HTR-8/SVneo (cell line): ENCODE measurements around the gene LYPD4.
A peak's percentile ranks its signal among the peaks of the same experiment; 100 is the strongest.
"Not testable (repeated sequence)": the region's sequence is repeated elsewhere in the genome, so short reads cannot be mapped to it uniquely, and the experiment has no call there.

Experiments
- DNase-seq: peaks from one replicate; pipeline ENCODE4 v3.0.0; 2011; ENCODE audit warnings: low spot score, mixed read lengths; ENCODE audit not compliant: insufficient read length
- FAIRE-seq: peaks from 2 replicates; lab custom pipeline; 2011; peaks lifted over from hg19 to GRCh38; lab: Jason Lieb, UNC

The LYPD4 gene

GRCh38 chr19:41807176-41807575 lies 37.3 kb downstream of the LYPD4 start:
- DNase-seq (no peak), FAIRE-seq (no peak)

DNA sequence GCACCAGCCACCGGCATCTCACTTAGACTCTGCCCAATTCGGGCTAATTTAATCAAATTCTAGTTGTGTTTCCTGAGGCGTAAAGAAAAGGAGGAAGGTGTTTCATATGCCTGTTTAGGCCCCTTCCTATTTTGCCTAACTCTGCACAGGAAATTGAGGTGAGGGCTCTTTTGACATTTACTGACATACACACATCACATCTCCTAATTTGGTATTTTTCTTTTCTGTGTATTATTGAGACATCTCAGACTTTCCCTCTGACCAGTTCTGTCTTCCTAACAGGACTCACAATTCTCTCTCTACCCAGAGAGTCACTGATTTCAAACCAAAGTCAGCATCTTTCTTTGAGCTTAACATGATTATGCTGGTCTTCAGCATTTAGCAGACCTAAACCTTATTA lies 40.1 kb downstream of the LYPD4 start:
- DNase-seq: no peak
- no peak for FAIRE-seq

DNA sequence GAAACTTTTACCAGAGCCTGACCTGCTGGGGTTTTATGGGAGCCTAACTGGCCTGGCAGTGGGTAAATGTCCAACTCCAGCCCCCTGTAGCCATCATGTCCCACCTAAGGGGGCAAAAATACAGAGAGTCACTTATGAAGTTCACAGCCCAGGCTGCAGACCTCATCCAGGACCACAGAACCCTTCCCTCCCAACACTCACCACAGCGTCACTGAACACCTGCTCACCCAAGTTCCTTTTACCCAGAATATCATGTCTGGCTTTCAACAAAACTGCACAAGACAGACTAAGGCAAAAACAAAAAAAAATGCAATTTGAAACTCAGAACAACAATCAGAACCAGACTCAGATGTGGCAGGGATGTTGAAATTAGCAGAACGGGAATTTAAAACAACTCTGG lies 41.7 kb downstream of the LYPD4 start:
- no peak for DNase-seq
- no peak for FAIRE-seq

DNA sequence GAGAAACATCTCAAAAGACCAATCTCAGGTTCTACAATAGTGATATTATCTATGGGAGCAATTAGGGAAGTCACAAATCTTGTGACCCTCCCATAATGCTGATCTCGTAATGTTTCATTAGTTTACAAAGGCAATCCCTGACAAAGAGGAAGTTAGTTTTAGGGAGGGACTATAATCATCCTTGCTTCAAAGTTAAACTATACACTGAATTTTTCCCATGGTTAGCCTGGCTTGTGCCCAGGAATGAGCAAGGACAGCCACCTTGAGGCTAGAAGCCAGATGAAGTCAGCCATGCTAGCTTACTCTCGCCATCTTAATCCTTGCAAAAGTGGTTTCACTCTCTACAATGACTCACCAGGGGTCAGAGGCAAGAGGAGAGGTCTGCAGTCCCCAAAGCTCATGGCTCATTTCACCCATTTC lies 42.7 kb downstream of the LYPD4 start:
- DNase-seq (no peak), FAIRE-seq (no peak)

DNA sequence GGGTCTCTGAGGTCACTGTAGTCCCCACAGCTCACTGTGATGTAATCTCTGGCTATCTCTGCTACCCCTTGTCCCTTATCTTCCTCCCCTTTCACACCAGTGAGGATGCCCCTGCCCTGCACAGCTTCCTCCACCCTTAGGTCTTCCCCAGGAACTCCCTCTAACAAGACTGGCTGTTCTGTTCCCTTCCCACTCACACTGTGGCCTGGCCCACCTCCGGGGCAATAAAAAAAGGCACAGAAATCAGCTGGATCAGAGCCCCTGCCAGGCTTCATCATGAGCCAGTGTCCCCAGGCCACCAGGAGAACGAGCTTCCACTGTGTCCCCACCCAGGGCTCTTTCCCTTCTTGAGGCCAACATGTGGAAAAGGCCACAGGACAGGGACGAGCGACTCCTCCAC lies 43.5 kb downstream of the LYPD4 start:
- no peak for FAIRE-seq
- no peak for DNase-seq

DNA sequence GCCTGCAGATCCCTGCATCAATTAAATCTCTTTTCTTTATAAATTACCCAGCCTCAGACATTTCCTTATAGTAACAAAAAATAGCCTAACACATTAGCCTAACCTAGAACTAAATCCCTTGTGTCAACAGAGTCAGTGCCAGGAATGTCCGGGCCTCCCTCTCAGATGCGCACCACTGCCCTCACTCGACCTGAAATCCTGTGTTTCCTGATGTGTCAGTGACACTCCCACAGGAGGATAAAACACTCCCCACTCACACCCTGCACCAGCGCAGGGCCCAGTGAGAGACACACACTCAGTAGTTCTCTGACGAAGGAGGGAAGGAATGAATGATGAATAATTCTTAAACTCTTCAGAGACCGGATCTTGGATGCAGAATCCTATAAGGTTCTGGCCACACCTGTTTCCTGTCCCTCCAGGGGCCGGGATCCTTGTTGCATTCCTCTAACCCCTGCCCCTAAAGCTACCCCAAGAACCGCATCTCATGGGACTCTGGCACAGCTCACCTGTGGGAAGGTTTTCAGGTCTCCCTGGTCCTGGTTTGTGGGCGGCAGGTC lies 45.0 kb downstream of the LYPD4 start:
- no peak for FAIRE-seq
- DNase-seq: no peak

DNA sequence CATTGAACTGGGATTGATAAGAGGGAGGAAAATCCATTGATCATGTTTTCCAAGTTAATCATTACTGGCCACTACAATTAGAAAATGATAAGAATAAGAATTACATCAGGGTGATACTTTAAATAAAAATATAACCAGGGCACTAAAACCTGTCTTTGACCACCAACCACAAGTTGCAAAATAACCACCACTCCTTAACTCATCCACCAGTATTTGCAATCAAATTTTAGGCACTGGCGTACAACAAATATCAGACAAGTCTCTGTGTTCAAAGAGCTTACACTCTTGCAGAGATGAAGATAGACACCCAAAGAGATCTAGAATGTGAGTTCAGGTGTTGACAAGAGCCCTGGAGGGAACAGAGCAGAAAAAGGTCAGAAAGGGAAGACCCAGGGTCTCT lies 47.6 kb downstream of the LYPD4 start:
- DNase-seq: no peak
- FAIRE-seq: no peak

DNA sequence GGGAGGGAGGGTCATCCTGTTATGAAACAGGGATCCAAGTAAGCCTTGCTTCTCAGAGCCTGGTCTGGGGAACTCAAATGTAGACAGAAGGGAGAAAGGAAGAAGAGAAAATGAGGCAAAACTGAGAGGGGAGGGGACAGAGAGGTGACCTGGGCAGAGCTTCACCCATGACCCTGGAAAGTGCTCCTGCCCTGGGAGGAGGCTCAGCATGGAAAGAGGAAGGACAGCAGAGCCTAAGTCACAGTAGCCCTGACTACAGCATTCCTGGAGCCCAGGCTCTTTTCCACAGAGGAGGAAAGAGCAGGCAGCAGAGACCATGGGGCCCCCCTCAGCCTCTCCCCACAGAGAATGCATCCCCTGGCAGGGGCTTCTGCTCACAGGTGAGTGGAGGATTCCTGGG lies 48.1 kb downstream of the LYPD4 start, which contains the start of gene CEACAM3:
CEACAM3 (plus strand) TSS at position 226 of the 400 bp plus-strand sequence; CDS start at position 317, 91 bp downstream.
- no peak for DNase-seq
- FAIRE-seq: no peak

GRCh38 chr19:41795031-41795461 lies 49.4 kb downstream of the LYPD4 start:
- FAIRE-seq (peak; percentile 88), DNase-seq (no peak)

GRCh38 chr19:41793414-41793727 lies 51.1 kb downstream of the LYPD4 start:
- FAIRE-seq (no peak), DNase-seq (no peak)

DNA sequence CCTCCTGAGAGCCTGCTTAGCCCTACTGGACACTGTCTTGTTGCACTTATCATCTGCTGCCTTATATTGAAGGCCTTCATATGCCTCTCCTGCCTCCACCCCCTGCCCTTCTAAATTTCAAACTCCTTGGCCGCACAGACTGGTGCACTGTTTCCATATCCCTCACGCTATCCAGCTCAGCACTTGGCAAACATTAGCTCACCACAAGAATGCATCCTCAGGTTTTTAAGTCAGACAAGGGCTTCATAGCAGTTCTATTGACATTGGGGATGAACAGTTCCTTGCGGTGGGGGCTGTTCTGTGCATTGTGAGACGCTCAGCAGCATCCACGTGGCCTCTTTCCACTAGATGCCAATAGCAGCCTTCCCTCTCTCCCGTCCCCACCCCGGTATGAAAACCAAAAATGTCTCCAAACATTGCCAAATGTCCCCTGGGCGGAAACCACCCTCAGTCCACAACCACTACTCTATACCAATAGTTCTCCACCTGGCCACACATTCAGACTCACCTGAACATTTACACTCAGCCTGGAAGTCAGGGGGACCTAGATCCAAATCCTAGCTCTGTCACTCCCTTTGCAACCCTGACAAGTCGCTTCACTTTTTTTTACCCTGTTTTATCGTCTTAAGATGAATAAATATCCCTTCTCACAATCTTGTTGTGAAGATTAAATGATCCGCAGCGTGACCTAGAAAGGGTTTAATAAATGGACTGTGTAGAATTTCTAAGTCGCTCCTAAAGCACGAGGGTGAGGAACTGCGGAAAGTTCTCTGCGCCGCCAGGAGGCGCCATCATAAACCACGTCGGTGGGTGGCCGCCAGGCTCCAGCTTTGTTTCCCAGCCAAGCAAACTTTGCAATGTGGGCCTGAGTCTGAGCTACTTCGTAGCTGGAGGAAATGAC lies 51.7 kb downstream of the LYPD4 start:
- DNase-seq (peak; percentile 54), FAIRE-seq (no peak)

DNA sequence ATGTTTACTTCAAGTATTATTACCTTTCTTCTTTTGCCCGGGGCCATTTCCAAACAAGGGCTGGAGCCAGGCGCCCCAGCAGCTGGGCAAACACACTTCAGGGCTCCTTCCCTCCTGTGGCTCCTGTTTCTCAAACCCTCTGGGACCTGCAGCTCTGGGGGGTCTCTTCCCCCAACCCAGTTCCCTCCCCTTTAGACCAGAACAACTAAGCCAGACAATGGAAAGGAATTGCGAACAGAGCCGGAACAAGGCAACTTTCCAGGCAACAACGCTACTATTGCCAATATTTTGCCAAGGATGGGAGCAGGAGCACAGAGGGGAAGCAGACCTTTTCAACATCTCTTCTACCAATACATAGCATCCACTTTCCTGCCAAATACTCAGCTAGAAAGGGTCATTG lies 55.4 kb downstream of the LYPD4 start:
- DNase-seq, FAIRE-seq: not testable (repeated sequence)

DNA sequence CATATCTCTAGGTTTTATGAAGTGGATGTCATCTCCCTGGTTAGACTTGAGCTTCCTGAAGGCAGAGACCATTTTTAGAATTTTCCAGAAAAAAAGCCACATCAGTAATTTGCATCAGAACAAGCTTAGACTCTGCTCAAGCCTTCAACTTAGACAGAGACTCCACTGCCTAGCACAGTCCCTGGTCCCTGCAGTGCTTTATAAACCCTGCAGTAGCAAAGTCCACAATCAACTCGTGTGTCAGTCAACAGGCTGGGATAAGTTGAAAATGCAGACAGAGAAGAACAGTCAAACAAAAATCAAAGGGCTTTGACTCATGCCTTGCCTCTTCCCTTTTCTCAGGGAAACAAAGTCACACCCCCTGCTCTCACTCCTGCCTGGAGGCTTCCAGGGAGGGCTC lies 56.0 kb downstream of the LYPD4 start:
- not testable (repeated sequence) for DNase-seq, FAIRE-seq
